Upper lobe of right lung (tissue), 1 donor: ENCODE results near the gene SPAG16. TPM values are rescaled to one million over a fixed set of nuclear protein-coding genes. Genes with fewer than 3 reads are reported as not detected.

ENCODE experiments used
- ATAC-seq: fragments of 200-7000 bp; cut with Tn5 transposase; one replicate; pipeline ENCODE4 v1.9.1; 2020; ENCODE audit warnings: mild to moderate bottlenecking, moderate library complexity
- DNase-seq: peaks from one replicate; pipeline ENCODE4 v3.0.0-alpha.2; 2020
- H3K27ac ChIP-seq: fragments of 200-600 bp; one replicate; pipeline ENCODE4 v1.8.0; 2022
- H3K27me3 ChIP-seq: fragments of 200-600 bp; one replicate; pipeline ENCODE4 v1.8.0; 2022; ENCODE audit warnings: mild to moderate bottlenecking
- H3K36me3 ChIP-seq: fragments of 200-600 bp; one replicate; pipeline ENCODE4 v1.8.0; 2022
- H3K4me1 ChIP-seq: fragments of 200-600 bp; one replicate; pipeline ENCODE4 v1.8.0; 2022
- H3K4me3 ChIP-seq: fragments of 200-600 bp; one replicate; pipeline ENCODE4 v1.8.0; 2022; ENCODE audit warnings: mild to moderate bottlenecking
- H3K9me3 ChIP-seq: fragments of 200-600 bp; one replicate; pipeline ENCODE4 v1.8.0; 2022
- intact Hi-C: fragments of 100-400 bp; cut with DNase I; formaldehyde crosslinking; loops from one replicate; pipeline ENCODE4 v1.11.0; 2022
- total RNA-seq: library from RNA; stranded (reverse); fragmentation: NEBNext Ultra II Directional; extraction: Animal tissue kit (Norgen Biotek cat#: 25700); gene quantifications from one replicate; pipeline ENCODE4 v1.2.1, GENCODE V29; 2021
- TF ChIP-seq, protein P1 (sequence below): fragments of 200-600 bp; IDR thresholded peaks from one replicate; pipeline ENCODE4 v1.8.0; 2022; ENCODE audit warnings: antibody characterized with exemption
- donor health status: DM: no; HTN: yes; CAD: no; lungs with severe emphysema.

Gene SPAG16
- total RNA-seq, 1 donor from 2014 or later, result 11.6 TPM

DNA sequence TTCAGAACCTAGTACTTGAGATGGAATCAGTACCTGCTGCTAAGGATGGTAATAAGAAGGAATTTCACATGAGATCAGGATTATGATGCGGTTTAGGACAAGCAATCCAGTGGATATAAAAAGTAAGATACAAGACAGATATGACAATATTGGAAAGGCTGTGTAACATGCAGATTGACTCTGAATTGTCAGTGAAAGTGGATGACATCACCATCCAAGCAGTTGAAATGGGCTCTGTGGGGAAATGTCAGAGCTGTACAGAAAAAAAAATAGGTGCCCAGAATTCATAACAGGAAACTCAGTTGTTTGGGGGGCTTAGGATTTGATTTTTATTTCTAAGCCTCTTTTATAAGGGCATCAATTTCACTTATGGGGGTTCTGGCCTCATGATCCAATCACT, 438.3 kb downstream of the SPAG16 start:
- TF ChIP-seq, protein P1, sequence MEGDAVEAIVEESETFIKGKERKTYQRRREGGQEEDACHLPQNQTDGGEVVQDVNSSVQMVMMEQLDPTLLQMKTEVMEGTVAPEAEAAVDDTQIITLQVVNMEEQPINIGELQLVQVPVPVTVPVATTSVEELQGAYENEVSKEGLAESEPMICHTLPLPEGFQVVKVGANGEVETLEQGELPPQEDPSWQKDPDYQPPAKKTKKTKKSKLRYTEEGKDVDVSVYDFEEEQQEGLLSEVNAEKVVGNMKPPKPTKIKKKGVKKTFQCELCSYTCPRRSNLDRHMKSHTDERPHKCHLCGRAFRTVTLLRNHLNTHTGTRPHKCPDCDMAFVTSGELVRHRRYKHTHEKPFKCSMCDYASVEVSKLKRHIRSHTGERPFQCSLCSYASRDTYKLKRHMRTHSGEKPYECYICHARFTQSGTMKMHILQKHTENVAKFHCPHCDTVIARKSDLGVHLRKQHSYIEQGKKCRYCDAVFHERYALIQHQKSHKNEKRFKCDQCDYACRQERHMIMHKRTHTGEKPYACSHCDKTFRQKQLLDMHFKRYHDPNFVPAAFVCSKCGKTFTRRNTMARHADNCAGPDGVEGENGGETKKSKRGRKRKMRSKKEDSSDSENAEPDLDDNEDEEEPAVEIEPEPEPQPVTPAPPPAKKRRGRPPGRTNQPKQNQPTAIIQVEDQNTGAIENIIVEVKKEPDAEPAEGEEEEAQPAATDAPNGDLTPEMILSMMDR, result no peak
- H3K4me1 ChIP-seq, result no peaks in the 10 kb centered on the region
- intact Hi-C loops, result no loop called here
- no peaks in the 10 kb centered on the region for H3K36me3 ChIP-seq
- H3K9me3 ChIP-seq, result no peaks in the 10 kb centered on the region
- no peaks in the 10 kb centered on the region for H3K27me3 ChIP-seq
- no peak for ATAC-seq
- no peak overlapping the region for H3K4me3 ChIP-seq
- DNase-seq, result no peak
- no peak overlapping the region for H3K27ac ChIP-seq

DNA sequence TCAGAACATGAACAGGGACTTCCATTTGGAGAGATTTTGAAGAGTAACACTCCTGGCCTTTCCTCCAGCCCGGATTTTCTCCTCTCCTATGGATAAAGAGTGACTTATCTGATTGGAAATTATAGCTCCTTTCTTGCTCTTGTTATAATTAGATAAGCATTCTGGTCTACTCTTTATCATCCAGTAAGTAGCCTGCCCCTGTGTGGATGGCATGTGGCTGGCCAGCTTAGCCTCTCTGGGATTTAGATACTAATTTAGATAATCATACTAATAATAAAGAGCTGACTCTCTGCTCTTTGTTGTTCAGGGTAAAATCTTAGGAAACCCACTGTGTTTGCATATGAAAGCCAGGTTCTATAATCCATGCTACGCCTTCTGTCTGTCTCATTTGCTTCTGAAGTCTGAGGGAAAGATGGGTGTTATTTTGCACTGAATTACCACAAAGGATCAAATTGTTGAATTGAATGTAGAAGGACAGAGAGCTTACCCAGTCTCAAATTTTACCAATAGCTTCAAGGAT, 438.8 kb downstream of the SPAG16 start:
- ATAC-seq, result no peak
- Histone ChIP-seq H3K9me3 (no peaks in the 10 kb centered on the region), H3K4me1 (no peaks in the 10 kb centered on the region), H3K4me3 (no peak overlapping the region), H3K27ac (no peak overlapping the region), H3K36me3 (no peaks in the 10 kb centered on the region), H3K27me3 (no peaks in the 10 kb centered on the region)
- intact Hi-C loops, result no loop called here
- TF ChIP-seq, protein P1, result no peak
- DNase-seq, result no peak

GRCh38 chr2:213723707-213724106, 439.4 kb downstream of the SPAG16 start:
- H3K4me1 ChIP-seq, result no peaks in the 10 kb centered on the region
- intact Hi-C loops, result no loop called here
- no peaks in the 10 kb centered on the region for H3K36me3 ChIP-seq
- ATAC-seq (no peak), DNase-seq (no peak)
- no peak overlapping the region for H3K4me3 ChIP-seq
- no peaks in the 10 kb centered on the region for H3K27me3 ChIP-seq
- TF ChIP-seq, protein P1, result no peak
- H3K9me3 ChIP-seq, result no peaks in the 10 kb centered on the region
- H3K27ac ChIP-seq, result no peak overlapping the region

DNA sequence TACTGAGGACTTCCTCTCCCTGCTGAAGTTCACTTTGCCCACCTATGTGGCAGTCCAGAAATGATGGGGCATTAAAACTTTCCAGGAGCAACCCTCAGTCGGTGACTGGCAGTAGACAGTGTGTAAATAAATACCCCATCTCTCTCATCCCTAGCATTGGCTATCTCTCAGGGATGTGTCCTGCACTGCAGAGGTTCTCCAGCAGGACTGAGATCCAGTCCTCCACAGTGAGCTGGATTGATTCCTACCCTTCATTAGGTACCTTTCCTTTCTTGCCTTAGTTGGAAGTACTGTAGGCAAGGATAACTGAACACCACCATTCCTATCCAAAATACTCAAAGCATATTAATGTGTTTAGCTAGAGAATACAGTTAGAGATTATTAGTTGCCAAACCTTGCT, 441.8 kb downstream of the SPAG16 start:
- intact Hi-C loops, result no loop called here

GRCh38 chr2:213733893-213734292, 449.6 kb downstream of the SPAG16 start:
- H3K36me3 ChIP-seq, result no peaks in the 10 kb centered on the region
- H3K27me3 ChIP-seq, result no peaks in the 10 kb centered on the region
- no peak for DNase-seq
- TF ChIP-seq, protein P1, result no peak
- H3K4me1 ChIP-seq, result no peaks in the 10 kb centered on the region
- H3K4me3 ChIP-seq, result no peak overlapping the region
- no peaks in the 10 kb centered on the region for H3K9me3 ChIP-seq
- intact Hi-C loops, result no loop called here
- no peak overlapping the region for H3K27ac ChIP-seq
- no peak for ATAC-seq

More for the DNA sequence above, 441.8 kb downstream of the SPAG16 start:
- Histone ChIP-seq H3K36me3 (no peaks in the 10 kb centered on the region), H3K9me3 (no peaks in the 10 kb centered on the region), H3K27ac (no peak overlapping the region), H3K4me3 (no peak overlapping the region), H3K27me3 (no peaks in the 10 kb centered on the region), H3K4me1 (no peaks in the 10 kb centered on the region)
- DNase-seq (no peak), ATAC-seq (no peak)
- TF ChIP-seq, protein P1, result no peak

GRCh38 chr2:213740453-213740852, 456.2 kb downstream of the SPAG16 start:
- TF ChIP-seq, protein P1, result no peak
- H3K27ac ChIP-seq, result no peak overlapping the region
- no peak for DNase-seq
- H3K4me1 ChIP-seq, result no peaks in the 10 kb centered on the region
- no peaks in the 10 kb centered on the region for H3K9me3 ChIP-seq
- intact Hi-C loops, result no loop called here
- H3K4me3 ChIP-seq, result no peak overlapping the region
- H3K27me3 ChIP-seq, result no peaks in the 10 kb centered on the region
- ATAC-seq, result no peak
- H3K36me3 ChIP-seq, result no peaks in the 10 kb centered on the region
